Vagina (tissue), 2 donors: Measurements from ENCODE around the gene TELO2. TPM values are rescaled to one million over a fixed set of nuclear protein-coding genes. Genes with fewer than 3 reads are reported as not detected.
"Not testable (repeated sequence)": the region's sequence is repeated elsewhere in the genome, so short reads cannot be mapped to it uniquely, and the experiment has no call there.

ENCODE experiments used
- DNase-seq, 2 donors: peaks; one replicate each; pipeline ENCODE4 v3.0.0-alpha.2; 2017; ENCODE audit errors: extremely low spot score in 2 of 2
- H3K27ac ChIP-seq: fragments of 200-600 bp; sonication (generic); one replicate; pipeline ENCODE4 v1.5.1; 2019
- H3K27me3 ChIP-seq: fragments of 200-600 bp; sonication (generic); one replicate; pipeline ENCODE4 v1.5.1; 2019
- H3K36me3 ChIP-seq, 2 donors: fragments of 200-600 bp; sonication (generic); one replicate each; pipeline ENCODE4 v1.5.1; 2017 to 2019
- H3K4me1 ChIP-seq: fragments of 200-600 bp; sonication (generic); one replicate; pipeline ENCODE4 v1.5.1; 2019
- H3K4me3 ChIP-seq, 2 donors: fragments of 200-600 bp; sonication (generic); 1 replicate in 1 of 2; 2 replicates in 1 of 2; pipeline ENCODE4 v1.5.1; 2016 to 2019
- H3K9me3 ChIP-seq: fragments of 200-600 bp; sonication (generic); one replicate; pipeline ENCODE4 v1.5.1; 2019
- CTCF ChIP-seq, 3 experiments: fragments of 450-650 bp in 2 of 3; fragments of 200-600 bp in 1 of 3; sonication (generic) in 1 of 3; IDR thresholded peaks; one replicate each; pipeline ENCODE4 v1.5.1; 2017 to 2019; ENCODE audit warnings: antibody characterized with exemption in 3 of 3, mild to moderate bottlenecking in 2 of 3, moderate library complexity in 2 of 3
- POLR2A ChIP-seq, 2 donors: fragments of 450-650 bp; IDR thresholded peaks; one replicate each; pipeline ENCODE4 v1.6.1; 2017; ENCODE audit warnings: antibody characterized with exemption in 2 of 2, mild to moderate bottlenecking in 2 of 2, moderate library complexity in 2 of 2
- POLR2AphosphoS5 ChIP-seq, 2 donors: sonication (generic); formaldehyde crosslinking; IDR thresholded peaks; one replicate each; pipeline ENCODE4 v1.9.0; 2017; ENCODE audit warnings: antibody characterized with exemption in 2 of 2, mild to moderate bottlenecking in 2 of 2, low read depth in 1 of 2; ENCODE audit not compliant: insufficient read depth in 1 of 2
- intact Hi-C: fragments of 100-400 bp; cut with DNase I; formaldehyde crosslinking; loops from one replicate; pipeline ENCODE4 v1.15.1; 2023
- total RNA-seq: library from RNA; depleted of rRNA; stranded (reverse); fragments of >200 nt; gene quantifications from one replicate; pipeline ENCODE4 v1.2.3, GENCODE V29; 2016

TELO2 gene
- total RNA-seq, 1 donor from 2014 or later: 23.8 TPM

- Histone ChIP-seq H3K36me3 (peaks cover 0 to 7% of the 10 kb centered on the region in 2 donors), H3K4me3 (no peak overlapping the region)
These were observed 26.1 kb upstream of the TELO2 start for GRCh38 chr16:1466968-1467521.

GRCh38 chr16:1468426-1468810 lies 24.7 kb upstream of the TELO2 start:
- Histone ChIP-seq H3K27me3 (no peaks in the 10 kb centered on the region), H3K4me1 (peaks cover 15% of the 10 kb centered on the region), H3K27ac (no peak overlapping the region), H3K4me3 (no peak overlapping the region), H3K36me3 (peaks cover 0 to 7% of the 10 kb centered on the region in 2 donors), H3K9me3 (no peaks in the 10 kb centered on the region)
- TF ChIP-seq POLR2A (IDR thresholded peaks at IDR 0.05): no peak
- no peak for TF ChIP-seq CTCF (IDR thresholded peaks at IDR 0.05)
- no peak for TF ChIP-seq POLR2AphosphoS5 (IDR thresholded peaks at IDR 0.05; ENCODE audit: insufficient read depth in 1 of 2, low read depth in 1 of 2)
- DNase-seq: no peak
- intact Hi-C loops: no loop called here

More at GRCh38 chr16:1466968-1467521, 26.1 kb upstream of the TELO2 start:
- intact Hi-C loops: no loop called here
- no peaks in the 10 kb centered on the region for H3K9me3 ChIP-seq
- H3K4me1 ChIP-seq: peaks cover 13% of the 10 kb centered on the region
- H3K27ac ChIP-seq: no peak overlapping the region
- TF ChIP-seq POLR2A (IDR thresholded peaks at IDR 0.05) (no peak), POLR2AphosphoS5 (IDR thresholded peaks at IDR 0.05; ENCODE audit: insufficient read depth in 1 of 2, low read depth in 1 of 2) (no peak), CTCF (IDR thresholded peaks at IDR 0.05) (no peak)
- no peak for DNase-seq
- no peaks in the 10 kb centered on the region for H3K27me3 ChIP-seq

- peaks cover 23% of the 10 kb centered on the region for H3K4me1 ChIP-seq
- H3K27me3 ChIP-seq, H3K27ac ChIP-seq, intact Hi-C loops, H3K36me3 ChIP-seq, H3K4me3 ChIP-seq, H3K9me3 ChIP-seq, DNase-seq: not testable (repeated sequence)
These were observed 24.0 kb upstream of the TELO2 start for GRCh38 chr16:1469141-1469540.

- H3K4me3 ChIP-seq: no peak overlapping the region
- no peak for DNase-seq
- no peaks in the 10 kb centered on the region for H3K36me3 ChIP-seq
- H3K4me1 ChIP-seq: peaks cover 25% of the 10 kb centered on the region
- no peaks in the 10 kb centered on the region for H3K9me3 ChIP-seq
- no peak for TF ChIP-seq POLR2AphosphoS5 (IDR thresholded peaks at IDR 0.05; ENCODE audit: insufficient read depth in 1 of 2, low read depth in 1 of 2)
- TF ChIP-seq CTCF (IDR thresholded peaks at IDR 0.05): no peak
- TF ChIP-seq POLR2A (IDR thresholded peaks at IDR 0.05): no peak
- intact Hi-C loops: no loop called here
- H3K27ac ChIP-seq: no peak overlapping the region
- H3K27me3 ChIP-seq: no peaks in the 10 kb centered on the region
These were observed 23.4 kb upstream of the TELO2 start for GRCh38 chr16:1469693-1470201.

- Histone ChIP-seq H3K4me3 (no peak overlapping the region), H3K27ac (no peak overlapping the region), H3K36me3 (no peaks in the 10 kb centered on the region), H3K4me1 (peaks cover 30% of the 10 kb centered on the region), H3K27me3 (no peaks in the 10 kb centered on the region), H3K9me3 (no peaks in the 10 kb centered on the region)
- TF ChIP-seq POLR2A (IDR thresholded peaks at IDR 0.05) (no peak), CTCF (IDR thresholded peaks at IDR 0.05) (no peak), POLR2AphosphoS5 (IDR thresholded peaks at IDR 0.05; ENCODE audit: insufficient read depth in 1 of 2, low read depth in 1 of 2) (no peak)
- no peak for DNase-seq
- intact Hi-C loops: no loop called here
These were observed 22.5 kb upstream of the TELO2 start for GRCh38 chr16:1470481-1471251.
